Activated T-helper 2 cell treated with anti-CD3 and anti-CD28 coated beads, Interferon-gamma antibody, Interleukin-2, Interleukin-4, amounts not matched to agents 10 μg/mL and 5 μg/mL and 100 μg/mL, durations not matched to agents 14 hours and 24 hours and 36 hours (primary cell): Measurements from ENCODE around the gene IRF4. TPM values are rescaled to one million over a fixed set of nuclear protein-coding genes. Genes with fewer than 3 reads are reported as not detected.

Experiments used
- DNase-seq: peaks from one replicate; pipeline ENCODE4 v3.0.0; 2021; ENCODE audit warnings: low spot score
- H3K27ac Mint-ChIP-seq: one replicate; pipeline ENCODE4 v1.8.0; 2021; ENCODE audit warnings: mixed read lengths
- H3K27me3 Mint-ChIP-seq: one replicate; pipeline ENCODE4 v1.8.0; 2021; ENCODE audit warnings: low read depth, mixed read lengths
- H3K36me3 Mint-ChIP-seq: one replicate; pipeline ENCODE4 v1.8.0; 2021; ENCODE audit warnings: low read depth, mixed read lengths
- H3K4me1 Mint-ChIP-seq: one replicate; pipeline ENCODE4 v1.8.0; 2021; ENCODE audit warnings: low read depth, mixed read lengths
- H3K4me3 Mint-ChIP-seq: one replicate; pipeline ENCODE4 v1.8.0; 2021; ENCODE audit warnings: low read depth, mild to moderate bottlenecking, moderate library complexity, mixed read lengths
- H3K9me3 Mint-ChIP-seq: one replicate; pipeline ENCODE4 v1.8.0; 2021; ENCODE audit warnings: mixed read lengths
- intact Hi-C: fragments of 100-400 bp; cut with micrococcal nuclease; formaldehyde crosslinking; loops from one replicate; pipeline ENCODE4 v1.15.1; 2023
- total RNA-seq: library from RNA; stranded (reverse); gene quantifications from 2 replicates; pipeline ENCODE4 v1.2.3, GENCODE V29; 2022

The IRF4 gene
- total RNA-seq, result 1,053 and 1,062 TPM in 2 replicates

DNA sequence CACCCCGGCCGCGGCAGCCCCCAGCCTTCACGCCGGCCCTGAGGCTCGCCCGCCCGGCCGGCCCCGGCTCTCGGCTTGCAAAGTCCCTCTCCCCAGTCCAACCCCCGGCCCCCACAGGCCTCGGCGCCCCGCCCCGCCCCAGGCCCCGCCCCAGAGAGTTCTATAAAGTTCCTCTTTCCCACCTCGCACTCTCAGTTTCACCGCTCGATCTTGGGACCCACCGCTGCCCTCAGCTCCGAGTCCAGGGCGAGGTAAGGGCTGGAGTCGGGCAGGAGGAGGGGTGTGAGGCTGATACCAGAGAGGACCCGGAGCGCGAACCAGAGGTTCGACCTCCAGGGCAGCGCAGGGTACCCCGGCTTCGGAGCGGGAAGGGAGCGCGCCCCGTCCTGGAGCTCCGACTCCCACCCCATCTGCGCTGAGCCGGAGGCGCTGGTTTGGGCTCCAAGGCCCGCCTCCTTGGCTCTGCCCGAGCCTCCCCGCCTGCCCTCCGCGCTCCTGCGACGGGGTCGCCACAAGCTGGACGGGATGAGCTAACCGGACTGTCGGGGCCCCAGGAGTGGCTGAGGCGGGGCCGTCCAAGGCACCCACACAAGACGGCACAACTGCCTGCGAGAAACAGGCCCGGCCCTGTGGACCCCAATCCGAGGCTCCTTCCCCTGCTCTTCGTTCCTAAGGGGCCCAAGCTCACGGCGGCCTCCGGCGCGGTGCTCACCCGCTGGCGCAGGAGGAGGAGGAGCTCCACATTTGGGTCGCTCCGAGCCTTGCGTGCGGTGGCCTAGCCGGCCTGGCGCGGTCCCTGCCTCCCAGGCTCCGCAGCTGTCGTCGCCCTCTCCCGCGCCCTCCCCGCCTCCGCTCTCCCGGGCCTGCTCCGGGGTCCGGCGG is at the start of gene IRF4:
IRF4 (plus strand) TSS at position 194 of the 882 bp plus-strand sequence. CDS start 1,401 bp downstream, outside the sequence.
- intact Hi-C loops, result loop anchor here (1.0 to 5.0 kb wide), 3 partner anchors 55 to 991 kb away; no protein-coding TSS in a partner anchor
- DNase-seq, result peak; percentile 70
- Mint-ChIP-seq H3K27ac (peak within 1 kb of the TSS; percentile 96), H3K4me3 (peak within 1 kb of the TSS; percentile 95), H3K4me1 (peaks cover 36% of the 10 kb centered on the region), H3K36me3 (peaks cover 51% of the 10 kb centered on the region), H3K27me3 (no peaks in the 10 kb centered on the region), H3K9me3 (no peaks in the 10 kb centered on the region)

DNA sequence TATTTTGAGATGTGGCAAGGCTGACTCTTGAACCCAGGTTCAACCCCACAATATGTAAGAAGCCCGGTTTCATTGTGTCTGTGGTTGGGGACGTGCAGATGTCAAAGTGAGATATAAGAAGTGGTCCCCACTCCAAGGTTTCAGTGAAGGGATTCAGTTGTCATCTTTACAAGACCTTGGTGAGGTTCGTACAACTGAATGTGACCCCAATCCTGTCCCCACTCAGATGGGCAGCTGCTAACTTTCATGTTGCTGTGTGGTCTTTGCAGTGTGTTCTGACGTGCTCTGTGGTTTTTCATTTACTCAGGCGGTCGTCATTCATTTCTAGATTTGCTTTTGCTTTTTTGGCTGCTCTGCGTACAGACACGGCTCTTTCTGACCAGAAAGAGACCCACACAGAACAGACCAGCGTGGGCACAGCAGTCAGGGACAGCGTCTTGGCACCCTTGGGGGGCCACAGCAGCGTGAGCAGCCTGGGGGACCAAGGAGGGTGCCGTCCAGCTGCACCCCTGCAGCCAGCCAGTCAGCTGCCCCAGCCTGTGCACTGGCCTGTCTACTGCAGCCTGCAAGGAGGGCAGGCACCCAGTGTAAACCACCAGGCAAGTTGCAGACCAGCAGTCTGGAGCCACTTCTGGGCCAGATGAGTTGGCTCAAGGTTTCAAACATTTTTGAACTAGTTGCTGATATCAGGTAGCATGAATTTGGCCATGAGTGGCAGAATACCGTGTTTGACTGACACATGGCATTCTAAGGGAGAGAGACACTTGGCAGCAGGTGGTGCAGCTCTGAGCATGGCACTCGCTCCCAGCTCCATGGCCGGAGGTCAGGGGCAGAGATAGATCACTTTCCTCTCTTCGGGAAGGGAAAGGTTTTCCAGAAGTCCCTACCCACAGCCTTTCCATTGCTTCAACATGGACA is 49.4 kb upstream of the IRF4 start:
- H3K27me3 Mint-ChIP-seq, result no peaks in the 10 kb centered on the region
- H3K4me3 Mint-ChIP-seq, result no peak overlapping the region
- peak overlapping the region; percentile 18 for H3K27ac Mint-ChIP-seq
- no peak for DNase-seq
- intact Hi-C loops, result no loop called here
- no peaks in the 10 kb centered on the region for H3K9me3 Mint-ChIP-seq
- H3K36me3 Mint-ChIP-seq, result peaks cover 10% of the 10 kb centered on the region
- peaks cover 53% of the 10 kb centered on the region for H3K4me1 Mint-ChIP-seq

DNA sequence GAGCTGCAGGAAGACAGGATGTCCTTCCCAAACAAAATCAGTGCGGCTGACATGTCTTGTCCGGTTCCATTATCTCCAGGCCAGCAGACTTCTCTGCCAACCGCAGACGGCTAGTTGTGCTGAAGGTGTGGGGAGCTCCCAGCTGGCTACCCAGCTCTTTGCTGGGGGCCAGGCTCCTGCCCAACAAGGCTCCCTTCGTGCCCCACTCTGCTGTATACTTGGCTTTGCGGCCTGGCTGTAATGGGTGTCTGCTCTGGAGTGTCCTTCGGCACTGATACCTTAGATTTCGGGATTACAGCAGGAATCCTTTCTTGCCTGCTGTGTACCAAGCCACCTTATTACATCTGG is 48.7 kb upstream of the IRF4 start:
- H3K27ac Mint-ChIP-seq, result no peak overlapping the region
- peaks cover 12% of the 10 kb centered on the region for H3K36me3 Mint-ChIP-seq
- H3K4me3 Mint-ChIP-seq, result no peak overlapping the region
- H3K9me3 Mint-ChIP-seq, result no peaks in the 10 kb centered on the region
- peaks cover 47% of the 10 kb centered on the region for H3K4me1 Mint-ChIP-seq
- intact Hi-C loops, result no loop called here
- DNase-seq, result no peak
- H3K27me3 Mint-ChIP-seq, result no peaks in the 10 kb centered on the region

DNA sequence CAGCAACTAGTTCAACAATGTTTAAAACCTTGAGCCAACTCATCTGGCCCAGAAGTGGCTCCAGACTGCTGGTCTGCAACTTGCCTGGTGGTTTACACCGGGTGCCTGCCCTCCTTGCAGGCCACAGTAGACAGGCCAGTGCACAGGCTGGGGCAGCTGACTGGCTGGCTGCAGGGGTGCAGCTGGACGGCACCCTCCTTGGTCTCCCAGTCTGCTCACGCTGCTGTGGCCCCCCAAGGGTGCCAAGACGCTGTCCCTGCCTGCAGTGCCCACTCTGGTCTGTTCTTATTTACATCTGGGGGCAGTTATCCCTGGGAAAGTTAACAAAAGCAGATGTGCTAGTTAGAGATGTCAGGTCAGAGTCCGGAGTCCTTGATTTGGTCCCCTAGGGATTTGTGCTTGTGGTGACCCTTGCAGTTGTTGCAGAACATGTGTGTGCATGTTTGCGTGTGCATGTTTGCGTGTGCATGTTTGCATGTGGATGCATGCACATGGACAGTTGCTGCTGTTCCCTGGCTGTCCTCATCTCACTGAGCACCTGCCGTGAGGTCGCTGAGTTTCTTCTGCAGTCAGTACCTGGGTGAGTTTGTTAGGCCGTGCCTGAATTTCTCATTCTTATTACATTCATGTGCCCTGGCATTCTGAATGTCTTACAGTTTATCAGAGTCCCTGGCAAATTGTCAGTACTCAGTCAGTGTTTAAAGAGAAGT is 48.2 kb upstream of the IRF4 start:
- Mint-ChIP-seq H3K9me3 (no peaks in the 10 kb centered on the region), H3K36me3 (peaks cover 17% of the 10 kb centered on the region), H3K4me1 (peaks cover 42% of the 10 kb centered on the region), H3K4me3 (no peak overlapping the region), H3K27me3 (no peaks in the 10 kb centered on the region), H3K27ac (no peak overlapping the region)
- no peak for DNase-seq
- intact Hi-C loops, result no loop called here

DNA sequence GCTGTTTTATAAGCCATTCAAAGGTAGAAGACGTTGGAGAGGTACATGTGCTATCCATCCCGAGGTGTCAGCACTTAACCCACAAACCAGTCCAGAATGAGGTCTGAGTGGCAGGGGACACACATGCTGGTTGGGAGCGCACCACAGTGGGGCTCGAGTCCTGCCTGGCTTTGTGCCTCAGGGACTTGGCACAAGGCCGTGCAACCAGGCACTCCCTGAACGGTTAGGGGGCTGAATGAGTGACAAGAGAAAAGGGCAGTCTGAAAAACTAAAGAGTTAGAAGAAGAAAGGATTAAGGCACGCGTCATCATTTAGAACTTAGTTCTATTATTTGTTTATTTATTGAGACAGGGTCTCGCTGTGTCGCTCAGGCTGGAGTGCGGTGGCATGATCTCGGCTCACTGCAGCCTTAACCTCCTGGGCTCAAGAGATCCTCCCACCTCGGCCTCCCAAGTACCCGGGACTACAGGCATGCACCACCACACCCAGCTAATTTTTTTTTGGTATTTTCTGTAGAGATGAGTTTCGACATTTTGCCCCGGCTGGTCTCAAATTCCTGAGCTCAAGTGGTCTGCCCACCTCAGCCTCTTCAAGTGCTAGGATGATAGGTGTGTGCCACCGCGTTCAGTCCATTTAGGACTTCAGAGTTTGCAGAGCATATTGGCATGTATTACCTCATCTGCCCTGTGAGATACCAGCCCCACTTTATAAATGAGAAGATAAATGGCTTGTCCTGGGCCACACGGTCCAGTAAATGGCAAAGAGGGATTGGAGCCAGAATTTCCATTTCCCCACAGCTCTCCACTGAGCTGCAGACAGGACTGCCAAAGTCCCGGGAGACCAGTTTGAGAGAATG is 47.4 kb upstream of the IRF4 start:
- DNase-seq, result no peak
- peaks cover 25% of the 10 kb centered on the region for H3K36me3 Mint-ChIP-seq
- no peak overlapping the region for H3K4me3 Mint-ChIP-seq
- H3K4me1 Mint-ChIP-seq, result peaks cover 35% of the 10 kb centered on the region
- no peaks in the 10 kb centered on the region for H3K27me3 Mint-ChIP-seq
- intact Hi-C loops, result no loop called here
- no peaks in the 10 kb centered on the region for H3K9me3 Mint-ChIP-seq
- no peak overlapping the region for H3K27ac Mint-ChIP-seq

DNA sequence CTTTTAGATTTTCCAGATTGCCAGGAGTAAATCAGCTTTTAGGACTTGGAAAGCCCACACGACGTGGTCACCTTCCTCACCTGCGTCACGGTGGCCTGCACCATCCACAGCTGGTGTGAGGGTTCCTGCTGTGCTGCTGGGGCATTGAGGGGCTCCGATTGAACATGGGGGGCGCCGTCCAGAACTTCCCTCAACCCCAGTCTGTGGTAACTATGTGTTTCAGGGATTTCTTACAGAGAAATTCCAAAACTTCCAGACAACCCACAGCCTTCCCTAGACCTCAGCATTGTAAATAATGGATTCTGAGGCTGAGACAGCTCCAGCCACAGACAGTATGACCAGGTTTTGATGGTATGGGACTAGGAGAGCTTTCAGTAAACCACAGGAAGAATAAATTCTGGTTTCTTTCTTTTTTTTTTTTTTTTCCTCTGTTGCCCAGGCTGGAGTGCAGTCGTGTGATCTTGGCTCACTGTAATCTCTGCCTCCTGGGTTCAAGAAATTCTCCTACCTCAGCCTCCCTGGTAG is 46.7 kb upstream of the IRF4 start:
- H3K27me3 Mint-ChIP-seq, result no peaks in the 10 kb centered on the region
- no peaks in the 10 kb centered on the region for H3K9me3 Mint-ChIP-seq
- no peak for DNase-seq
- no peak overlapping the region for H3K4me3 Mint-ChIP-seq
- peaks cover 27% of the 10 kb centered on the region for H3K36me3 Mint-ChIP-seq
- H3K4me1 Mint-ChIP-seq, result peaks cover 28% of the 10 kb centered on the region
- intact Hi-C loops, result no loop called here
- no peak overlapping the region for H3K27ac Mint-ChIP-seq

DNA sequence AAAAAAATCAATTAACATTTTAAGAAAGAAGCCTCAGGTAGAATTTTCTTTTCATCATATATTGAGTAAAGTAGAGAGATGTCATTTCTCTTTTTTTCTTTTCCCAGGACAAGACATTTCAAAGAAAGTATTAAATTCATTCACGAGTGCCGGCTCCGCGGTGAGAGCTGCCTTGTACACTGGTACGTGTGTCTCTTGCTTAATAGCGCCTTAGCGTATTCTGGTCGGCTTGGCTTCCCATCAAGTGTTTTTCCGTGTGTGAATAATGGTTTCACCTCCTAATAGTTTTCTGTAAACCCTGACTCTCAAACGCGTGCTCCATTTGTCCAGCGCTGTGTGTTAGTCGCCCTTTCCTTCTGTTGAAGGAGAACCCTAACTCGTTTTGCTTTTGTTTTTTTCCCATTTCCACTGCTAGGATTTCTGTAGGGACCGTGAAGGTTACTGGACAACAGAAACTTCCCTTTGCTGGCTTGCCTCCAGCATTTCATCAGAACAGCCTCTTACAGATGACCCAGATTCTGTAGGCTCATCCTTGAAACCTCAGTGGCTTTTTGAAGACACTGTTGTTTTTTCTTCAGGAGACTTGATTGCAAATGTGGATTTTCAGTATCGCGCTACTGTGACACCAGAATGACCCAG is 45.7 kb upstream of the IRF4 start:
- H3K4me3 Mint-ChIP-seq, result no peak overlapping the region
- no peaks in the 10 kb centered on the region for H3K27me3 Mint-ChIP-seq
- no peak for DNase-seq
- no peaks in the 10 kb centered on the region for H3K9me3 Mint-ChIP-seq
- peaks cover 31% of the 10 kb centered on the region for H3K36me3 Mint-ChIP-seq
- H3K4me1 Mint-ChIP-seq, result peaks cover 19% of the 10 kb centered on the region
- H3K27ac Mint-ChIP-seq, result no peak overlapping the region
- intact Hi-C loops, result no loop called here

DNA sequence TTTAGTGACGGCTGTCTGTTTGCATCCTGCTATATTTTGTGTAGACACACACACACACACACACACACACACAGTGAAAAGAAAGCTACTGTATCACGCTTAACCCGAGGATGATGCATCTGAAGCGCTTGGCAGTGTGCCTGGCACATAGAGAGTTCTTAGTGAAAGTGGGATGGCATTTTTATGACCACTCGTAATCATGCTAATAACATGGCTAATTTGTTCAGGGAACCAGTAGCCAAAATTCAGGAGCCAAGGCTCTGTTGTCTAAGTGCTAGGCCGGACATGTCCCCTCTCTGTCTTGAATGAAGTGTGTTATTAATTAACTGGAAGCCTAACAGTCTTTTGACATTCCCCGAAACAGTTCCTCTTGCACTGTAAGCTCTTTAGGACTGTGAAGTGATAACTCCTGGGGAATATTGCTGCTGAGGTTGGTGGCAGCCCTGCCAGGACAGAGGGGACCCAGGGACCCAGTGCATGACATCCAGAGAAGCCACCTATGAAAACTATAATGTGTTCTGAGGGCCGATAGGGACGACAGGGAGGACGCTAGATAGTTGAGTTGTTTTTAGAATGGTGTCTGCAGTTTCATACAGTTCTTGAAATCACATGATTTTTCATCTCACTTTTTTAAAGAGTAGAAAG is 45.0 kb upstream of the IRF4 start:
- Mint-ChIP-seq H3K4me1 (peaks cover 13% of the 10 kb centered on the region), H3K27ac (no peak overlapping the region), H3K9me3 (no peaks in the 10 kb centered on the region), H3K4me3 (no peak overlapping the region), H3K27me3 (no peaks in the 10 kb centered on the region), H3K36me3 (peaks cover 30% of the 10 kb centered on the region)
- intact Hi-C loops, result no loop called here
- no peak for DNase-seq

DNA sequence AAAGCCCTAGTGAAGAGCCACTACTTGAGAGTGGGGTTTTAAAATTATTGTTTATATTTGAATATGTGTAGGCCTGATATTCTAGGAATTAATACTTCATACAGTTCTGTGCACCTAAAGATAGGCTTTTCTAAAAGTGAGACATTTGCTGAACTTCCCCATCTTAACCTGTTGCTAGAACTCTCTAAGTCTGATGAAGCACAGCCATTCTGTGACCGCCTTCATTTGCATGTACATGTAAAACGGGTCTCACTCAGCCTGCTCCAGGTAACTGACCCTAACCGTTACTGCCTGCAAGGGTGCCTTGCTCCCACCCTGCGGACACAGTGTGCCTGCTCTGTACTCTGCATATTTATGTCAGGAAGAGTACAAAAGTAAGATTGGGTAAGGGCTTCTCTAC is 44.3 kb upstream of the IRF4 start:
- H3K36me3 Mint-ChIP-seq, result peaks cover 23% of the 10 kb centered on the region
- H3K27me3 Mint-ChIP-seq, result no peaks in the 10 kb centered on the region
- intact Hi-C loops, result no loop called here
- peaks cover 6% of the 10 kb centered on the region for H3K4me1 Mint-ChIP-seq
- no peak overlapping the region for H3K4me3 Mint-ChIP-seq
- H3K9me3 Mint-ChIP-seq, result no peaks in the 10 kb centered on the region
- H3K27ac Mint-ChIP-seq, result no peak overlapping the region
- no peak for DNase-seq

DNA sequence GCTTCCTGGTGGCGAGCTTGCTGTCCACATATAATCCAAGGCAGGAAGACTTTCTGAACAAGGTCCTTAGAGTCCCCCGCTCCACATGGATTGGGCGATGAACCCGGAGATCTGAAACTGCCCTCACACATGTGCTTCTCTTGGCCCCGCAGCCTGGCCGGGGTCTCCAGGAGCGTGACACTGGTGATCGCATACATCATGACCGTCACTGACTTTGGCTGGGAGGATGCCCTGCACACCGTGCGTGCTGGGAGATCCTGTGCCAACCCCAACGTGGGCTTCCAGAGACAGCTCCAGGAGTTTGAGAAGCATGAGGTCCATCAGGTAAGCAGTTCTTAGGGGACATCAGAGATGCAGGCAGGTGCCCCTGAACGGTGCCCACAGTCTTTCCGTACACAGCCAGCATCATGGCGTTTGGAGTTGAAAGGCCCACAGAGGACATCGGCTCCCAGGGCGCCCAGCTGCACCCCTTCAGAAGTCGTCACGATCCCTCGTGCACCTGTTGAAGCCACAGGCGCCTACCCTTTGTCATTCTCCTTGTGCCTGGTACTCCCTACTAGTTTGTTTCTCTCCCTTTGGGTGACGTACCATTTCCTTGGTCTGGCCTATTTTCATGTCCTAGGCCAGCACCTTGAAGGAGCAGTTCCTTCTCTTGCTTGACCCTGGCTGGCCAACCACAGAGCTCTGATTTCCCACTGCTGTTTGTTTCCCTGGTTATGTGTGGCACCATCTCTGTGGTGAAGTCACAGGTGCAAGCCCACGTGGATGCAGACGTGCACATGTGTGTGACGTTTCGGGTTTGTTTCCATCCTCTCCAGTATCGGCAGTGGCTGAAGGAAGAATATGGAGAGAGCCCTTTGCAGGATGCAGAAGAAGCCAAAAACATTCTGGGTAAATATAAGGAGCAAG is 43.3 kb upstream of the IRF4 start:
- intact Hi-C loops, result no loop called here
- Mint-ChIP-seq H3K4me3 (no peak overlapping the region), H3K27ac (no peak overlapping the region), H3K27me3 (no peaks in the 10 kb centered on the region), H3K4me1 (peaks cover 2% of the 10 kb centered on the region), H3K36me3 (peaks cover 23% of the 10 kb centered on the region), H3K9me3 (no peaks in the 10 kb centered on the region)
- DNase-seq, result no peak
